Hepatocyte (in vitro differentiated cells): ENCODE measurements around the gene PRPF19. TPM values are rescaled to one million over a fixed set of nuclear protein-coding genes. Genes with fewer than 3 reads are reported as not detected.

ENCODE experiments used
- DNase-seq: peaks from one replicate; pipeline ENCODE4 v3.0.0-alpha.2; 2016; ENCODE audit warnings: low spot score
- H2AFZ ChIP-seq: fragments of 200-600 bp; sonication (generic); 2 replicates; pipeline ENCODE4 v1.6.0; 2016; ENCODE audit warnings: antibody characterized with exemption, mild to moderate bottlenecking
- H3K27ac ChIP-seq: fragments of 200-600 bp; sonication (generic); 2 replicates; pipeline ENCODE4 v1.5.1; 2016; ENCODE audit warnings: mild to moderate bottlenecking
- H3K27me3 ChIP-seq: fragments of 200-600 bp; sonication (generic); 2 replicates; pipeline ENCODE4 v1.6.1; 2016
- H3K36me3 ChIP-seq: fragments of 200-600 bp; sonication (generic); replicated peaks from 2 replicates; pipeline ENCODE4 v1.5.1; 2016; ENCODE audit warnings: low read depth; ENCODE audit not compliant: insufficient read depth
- H3K4me1 ChIP-seq: fragments of 200-600 bp; sonication (generic); 2 replicates; pipeline ENCODE4 v1.5.1; 2016; ENCODE audit warnings: mild to moderate bottlenecking, moderate library complexity; ENCODE audit not compliant: insufficient read depth
- H3K4me2 ChIP-seq: fragments of 200-600 bp; sonication (generic); 2 replicates; pipeline ENCODE4 v1.6.0; 2016
- H3K4me3 ChIP-seq: fragments of 200-600 bp; sonication (generic); 2 replicates; pipeline ENCODE4 v1.5.1; 2016; ENCODE audit warnings: mild to moderate bottlenecking
- H3K79me2 ChIP-seq: fragments of 200-600 bp; sonication (generic); 2 replicates; pipeline ENCODE4 v1.6.0; 2017; ENCODE audit warnings: mild to moderate bottlenecking
- H3K9me2 ChIP-seq: fragments of 200-600 bp; sonication (generic); replicated peaks from 2 replicates; pipeline ENCODE4 v1.6.0; 2017; ENCODE audit warnings: mild to moderate bottlenecking; ENCODE audit not compliant: insufficient read depth
- H3K9me3 ChIP-seq: fragments of 200-600 bp; sonication (generic); 2 replicates; pipeline ENCODE4 v1.5.1; 2016; ENCODE audit warnings: low read depth, mild to moderate bottlenecking
- H4K20me1 ChIP-seq: fragments of 200-600 bp; sonication (generic); 2 replicates; pipeline ENCODE4 v1.6.0; 2016; ENCODE audit warnings: mild to moderate bottlenecking; ENCODE audit not compliant: insufficient read depth, poor library complexity, severe bottlenecking
- CTCF ChIP-seq: fragments of 200-600 bp; sonication (generic); IDR thresholded peaks from 2 replicates; pipeline ENCODE4 v1.5.1; 2016; ENCODE audit warnings: antibody characterized with exemption, mild to moderate bottlenecking; ENCODE audit not compliant: poor library complexity
- EZH2 ChIP-seq: fragments of 200-600 bp; sonication (generic); IDR thresholded peaks from 2 replicates; pipeline ENCODE4 v1.6.1; 2016; ENCODE audit warnings: antibody characterized with exemption, mild to moderate bottlenecking, borderline replicate concordance
- EZH2phosphoT487 ChIP-seq: fragments of 200-600 bp; sonication (generic); IDR thresholded peaks from one replicate; pipeline ENCODE4 v1.6.1; 2018; ENCODE audit warnings: antibody characterized with exemption, mild to moderate bottlenecking, low read depth, moderate library complexity; ENCODE audit not compliant: unreplicated experiment, severe bottlenecking
- WGBS: methylation state at CpG from one replicate; pipeline ENCODE4 v1.1.6; 2016; ENCODE audit warnings: low lambda C conversion rate; ENCODE audit errors: missing lambda C conversion rate; 5-methylcytosine and 5-hydroxymethylcytosine counted together
- polyA plus RNA-seq: library from polyadenylated mRNA; unstranded; fragments of >200 nt; fragmentation: Nextera tagmentation; extraction: Ambion mirVana; gene quantifications from 2 replicates; pipeline ENCODE4 v1.2.1, GENCODE V29; 2016
- total RNA-seq: library from RNA; depleted of rRNA; stranded (reverse); fragments of >200 nt; gene quantifications from 2 replicates; pipeline ENCODE4 v1.2.3, GENCODE V29; 2014

Gene PRPF19
- total and polyA plus RNA-seq, 2 experiments from 2014 or later, result 19.3 to 53.8 TPM

GRCh38 chr11:60875366-60876167, 30.8 kb downstream of the PRPF19 start:
- WGBS, result 93% methylated on average over 7 of the region's 7 CpGs
- TF ChIP-seq CTCF (no peak), EZH2phosphoT487 (no peak), EZH2 (no peak)
- Histone ChIP-seq H3K36me3 (no peaks in the 10 kb centered on the region), H3K27ac (peak overlapping the region; percentile 34), H4K20me1 (no peaks in the 10 kb centered on the region), H3K27me3 (no peaks in the 10 kb centered on the region), H3K9me3 (no peaks in the 10 kb centered on the region), H2AFZ (no peak overlapping the region), H3K79me2 (no peaks in the 10 kb centered on the region), H3K4me1 (no peaks in the 10 kb centered on the region), H3K9me2 (no peaks in the 10 kb centered on the region), H3K4me3 (no peak overlapping the region), H3K4me2 (no peak overlapping the region)
- no peak for DNase-seq

DNA sequence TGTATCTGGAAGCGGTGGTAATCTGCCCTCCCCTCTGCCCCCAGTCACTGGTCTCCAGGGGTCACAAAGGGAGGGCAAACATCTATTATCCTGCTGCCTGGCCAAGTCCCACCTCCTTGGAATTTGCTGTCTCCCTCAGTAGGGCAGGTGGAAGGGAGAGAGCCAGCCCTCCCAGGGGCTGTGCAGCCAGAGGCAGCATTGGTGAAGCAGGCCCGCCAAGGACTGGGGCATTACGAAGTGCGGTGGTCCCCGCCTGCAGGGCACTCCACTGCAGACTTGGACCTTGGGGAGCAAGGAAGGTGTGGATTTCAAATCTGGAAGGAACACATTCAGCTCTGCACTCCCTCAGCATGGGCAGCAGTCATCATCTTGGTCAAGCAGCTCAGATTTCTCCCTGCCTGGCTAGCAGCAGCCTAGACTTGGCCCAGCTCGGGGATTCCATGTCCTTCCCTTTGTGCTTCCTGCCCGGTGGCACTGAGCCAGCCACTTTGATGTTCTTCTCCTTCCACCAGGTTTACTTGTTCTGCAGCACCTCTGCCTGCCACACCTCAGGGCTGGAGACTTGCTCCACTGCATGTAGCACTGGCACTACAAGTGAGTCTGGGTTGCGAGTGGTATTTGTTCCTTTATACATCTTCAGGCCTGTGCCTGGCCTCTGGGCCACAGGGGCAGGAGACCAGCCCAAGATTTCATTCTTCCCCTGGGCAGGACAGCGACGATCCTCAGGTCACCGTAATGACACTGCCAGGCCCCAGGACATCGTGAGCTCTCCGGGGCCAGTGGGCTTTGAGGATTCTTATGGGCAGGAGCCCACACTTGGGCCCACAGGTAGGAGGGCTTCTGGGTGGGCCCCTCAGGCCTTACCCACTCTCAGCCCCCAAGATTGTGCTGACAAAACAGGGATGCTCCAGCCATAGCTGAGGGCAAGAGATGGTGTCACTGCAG, 31.7 kb downstream of the PRPF19 start:
- Histone ChIP-seq H2AFZ (no peak overlapping the region), H3K9me2 (no peaks in the 10 kb centered on the region), H3K9me3 (no peaks in the 10 kb centered on the region), H3K4me1 (no peaks in the 10 kb centered on the region), H4K20me1 (no peaks in the 10 kb centered on the region), H3K36me3 (no peaks in the 10 kb centered on the region), H3K79me2 (no peaks in the 10 kb centered on the region), H3K4me3 (no peak overlapping the region), H3K27me3 (no peaks in the 10 kb centered on the region), H3K27ac (no peak overlapping the region), H3K4me2 (no peak overlapping the region)
- DNase-seq, result no peak
- WGBS, result 96% methylated on average over 13 of the region's 13 CpGs
- TF ChIP-seq CTCF (no peak), EZH2phosphoT487 (no peak), EZH2 (no peak)

DNA sequence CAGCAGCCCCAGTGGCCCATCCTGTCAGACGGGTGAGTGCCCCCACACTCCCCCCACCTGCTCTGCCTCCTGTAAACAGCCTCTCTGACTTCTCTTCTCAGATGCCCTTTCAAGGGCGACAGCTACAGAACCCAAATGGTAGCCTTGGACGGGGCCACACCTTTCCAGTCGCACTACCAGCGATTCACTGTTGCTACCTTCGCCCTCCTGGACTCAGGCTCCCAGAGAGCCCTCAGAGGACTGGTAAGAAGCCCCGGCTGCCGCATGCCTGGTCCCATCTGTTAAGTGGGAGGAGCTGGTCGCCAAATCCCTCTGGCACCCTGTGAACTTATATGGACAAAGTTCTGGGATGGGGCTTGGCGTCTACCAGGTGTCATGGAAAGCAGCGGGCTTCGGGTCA, 32.9 kb downstream of the PRPF19 start:
- DNase-seq, result no peak
- no peaks in the 10 kb centered on the region for H3K79me2 ChIP-seq
- no peaks in the 10 kb centered on the region for H3K27me3 ChIP-seq
- no peaks in the 10 kb centered on the region for H4K20me1 ChIP-seq
- H2AFZ ChIP-seq, result no peak overlapping the region
- WGBS, result 92% methylated on average over 12 of the region's 12 CpGs
- H3K27ac ChIP-seq, result no peak overlapping the region
- no peak overlapping the region for H3K4me3 ChIP-seq
- no peaks in the 10 kb centered on the region for H3K9me2 ChIP-seq
- TF ChIP-seq EZH2phosphoT487, result no peak
- no peak for TF ChIP-seq CTCF
- no peak for TF ChIP-seq EZH2
- H3K36me3 ChIP-seq, result no peaks in the 10 kb centered on the region
- H3K4me2 ChIP-seq, result no peak overlapping the region
- H3K4me1 ChIP-seq, result no peaks in the 10 kb centered on the region
- no peaks in the 10 kb centered on the region for H3K9me3 ChIP-seq
